H9 (cell line): ENCODE measurements around the gene CLMP. TPM values are rescaled to one million over a fixed set of nuclear protein-coding genes. Genes with fewer than 3 reads are reported as not detected.

Experiments used
- DNase-seq: peaks from one replicate; pipeline ENCODE4 v3.0.0-alpha.2; 2017
- H2AFZ ChIP-seq: one replicate; pipeline ENCODE4 v1.6.1; 2013; ENCODE audit warnings: mild to moderate bottlenecking, low read length, control low read depth, moderate library complexity
- H2AK5ac ChIP-seq: 2 replicates; pipeline ENCODE4 v1.6.1; 2013; ENCODE audit warnings: low read length, control low read depth, mixed read lengths; ENCODE audit not compliant: insufficient read length
- H2BK120ac ChIP-seq: one replicate; pipeline ENCODE4 v1.6.1; 2013; ENCODE audit warnings: low read depth, mild to moderate bottlenecking, low read length, control low read depth, inconsistent platforms; ENCODE audit not compliant: poor library complexity, severe bottlenecking
- H2BK12ac ChIP-seq: 2 replicates; pipeline ENCODE4 v1.6.1; 2013; ENCODE audit warnings: low read length, control low read depth, mixed read lengths, low read depth; ENCODE audit not compliant: insufficient read length
- H2BK15ac ChIP-seq: 2 replicates; pipeline ENCODE4 v1.6.1; 2013; ENCODE audit warnings: low read depth, low read length, control low read depth
- H2BK20ac ChIP-seq: one replicate; pipeline ENCODE4 v1.6.1; 2013; ENCODE audit warnings: low read depth, mild to moderate bottlenecking, low read length, control low read depth, inconsistent platforms; ENCODE audit not compliant: poor library complexity, severe bottlenecking
- H2BK5ac ChIP-seq: 2 replicates; pipeline ENCODE4 v1.6.1; 2013; ENCODE audit warnings: low read length, control low read depth, mixed read lengths; ENCODE audit not compliant: insufficient read length
- H3K14ac ChIP-seq: 2 replicates; pipeline ENCODE4 v1.6.1; 2013; ENCODE audit warnings: low read length, control low read depth; ENCODE audit not compliant: insufficient read depth
- H3K18ac ChIP-seq: 2 replicates; pipeline ENCODE4 v1.6.1; 2013; ENCODE audit warnings: low read depth, mild to moderate bottlenecking, mixed read lengths, low read length, control low read depth; ENCODE audit not compliant: insufficient read length
- H3K23ac ChIP-seq: 2 replicates; pipeline ENCODE4 v1.6.1; 2013; ENCODE audit warnings: low read length, control low read depth, mixed read lengths, low read depth; ENCODE audit not compliant: insufficient read length
- H3K23me2 ChIP-seq: 2 replicates; pipeline ENCODE4 v1.6.1; 2013; ENCODE audit warnings: low read depth, mild to moderate bottlenecking, mixed read lengths, low read length, control low read depth; ENCODE audit not compliant: insufficient read length, poor library complexity, severe bottlenecking
- H3K27ac ChIP-seq: 2 replicates; pipeline ENCODE4 v1.5.1; 2013; ENCODE audit warnings: low read length, control low read depth, mixed read lengths, low read depth; ENCODE audit not compliant: insufficient read length
- H3K27me3 ChIP-seq: 2 replicates; pipeline ENCODE4 v1.6.1; 2013; ENCODE audit warnings: low read length, control low read depth, inconsistent platforms; ENCODE audit not compliant: insufficient read depth
- H3K4ac ChIP-seq: 2 replicates; pipeline ENCODE4 v1.6.1; 2013; ENCODE audit warnings: low read depth, mild to moderate bottlenecking, control low read depth, inconsistent platforms, low read length, moderate library complexity
- H3K4me1 ChIP-seq: 2 replicates; pipeline ENCODE4 v1.6.1; 2013; ENCODE audit warnings: low read length, control low read depth, inconsistent platforms; ENCODE audit not compliant: insufficient read depth
- H3K4me2 ChIP-seq: 2 replicates; pipeline ENCODE4 v1.6.1; 2013; ENCODE audit warnings: low read length, control low read depth, mixed read lengths; ENCODE audit not compliant: insufficient read length, insufficient read depth
- H3K56ac ChIP-seq: 2 replicates; pipeline ENCODE4 v1.6.1; 2013; ENCODE audit warnings: low read depth, mild to moderate bottlenecking, mixed read lengths, low read length, control low read depth; ENCODE audit not compliant: insufficient read length
- H3K79me1 ChIP-seq: 2 replicates; pipeline ENCODE4 v1.6.1; 2013; ENCODE audit warnings: low read depth, mild to moderate bottlenecking, moderate library complexity, low read length, control low read depth, inconsistent platforms; ENCODE audit not compliant: insufficient read depth, poor library complexity, severe bottlenecking
- H3K79me2 ChIP-seq: 2 replicates; pipeline ENCODE4 v1.6.1; 2013; ENCODE audit warnings: low read length, control low read depth, inconsistent platforms; ENCODE audit not compliant: insufficient read depth
- H3K9ac ChIP-seq: 2 replicates; pipeline ENCODE4 v1.6.1; 2013; ENCODE audit warnings: low read length, control low read depth, mixed read lengths; ENCODE audit not compliant: insufficient read length; ENCODE audit errors: extremely low read depth
- H3K9me3 ChIP-seq: one replicate; pipeline ENCODE4 v1.6.1; 2013; ENCODE audit warnings: low read depth, low read length, inconsistent platforms; ENCODE audit not compliant: control insufficient read depth
- H3T11ph ChIP-seq: one replicate; pipeline ENCODE4 v1.6.1; 2013; ENCODE audit warnings: mild to moderate bottlenecking, low read length, control low read depth, inconsistent platforms
- H4K20me1 ChIP-seq: one replicate; pipeline ENCODE4 v1.6.1; 2013; ENCODE audit not compliant: control insufficient read depth, insufficient read length, insufficient read depth
- H4K5ac ChIP-seq: 2 replicates; pipeline ENCODE4 v1.6.1; 2013; ENCODE audit warnings: low read depth, mild to moderate bottlenecking, mixed read lengths, low read length, control low read depth; ENCODE audit not compliant: insufficient read length
- H4K8ac ChIP-seq: replicated peaks from 2 replicates; pipeline ENCODE4 v1.6.1; 2013; ENCODE audit warnings: low read length, control low read depth, mixed read lengths, low read depth; ENCODE audit not compliant: insufficient read length
- H4K91ac ChIP-seq: 2 replicates; pipeline ENCODE4 v1.6.1; 2013; ENCODE audit warnings: low read depth, mild to moderate bottlenecking, moderate library complexity, mixed read lengths, low read length, control low read depth; ENCODE audit not compliant: insufficient read length
- H3K27ac Mint-ChIP-seq, 3 experiments: 2 replicates in 2 of 3; 3 replicates in 1 of 3; pipeline ENCODE4 v1.8.0; 2020 to 2021; ENCODE audit warnings: mixed read lengths in 3 of 3, mild to moderate bottlenecking in 1 of 3, moderate library complexity in 1 of 3
- H3K27me3 Mint-ChIP-seq: 2 replicates; pipeline ENCODE4 v1.8.0; 2021; ENCODE audit warnings: low read depth, mild to moderate bottlenecking, moderate library complexity, mixed read lengths
- H3K36me3 Mint-ChIP-seq, 3 experiments: 2 replicates in 2 of 3; 3 replicates in 1 of 3; pipeline ENCODE4 v1.8.0; 2020 to 2021; ENCODE audit warnings: low read depth in 3 of 3, mixed read lengths in 3 of 3; ENCODE audit not compliant: insufficient read depth in 1 of 3
- H3K4me1 Mint-ChIP-seq, 2 experiments: 2 replicates each; pipeline ENCODE4 v1.8.0; 2020; ENCODE audit warnings: mixed read lengths in 2 of 2
- H3K4me3 Mint-ChIP-seq, 2 experiments: 2 replicates in 1 of 2; 3 replicates in 1 of 2; pipeline ENCODE4 v1.8.0; 2020 to 2021; ENCODE audit warnings: mild to moderate bottlenecking in 2 of 2, mixed read lengths in 2 of 2, moderate library complexity in 1 of 2
- H3K9me3 Mint-ChIP-seq, 2 experiments: 2 replicates in 1 of 2; 3 replicates in 1 of 2; pipeline ENCODE4 v1.8.0; 2020; ENCODE audit warnings: mild to moderate bottlenecking in 2 of 2, mixed read lengths in 2 of 2, moderate library complexity in 1 of 2
- CTCF ChIP-seq: fragments of 200-600 bp; sonication (generic); conservative IDR thresholded peaks from 3 replicates; pipeline ENCODE4 v1.8.0; 2021; ENCODE audit warnings: antibody characterized with exemption, mild to moderate bottlenecking
- WGBS: extraction: QIAGEN DNeasy Blood & Tissue Kit; methylation state at CpG from one replicate; pipeline ENCODE4 v1.1.7; 2013; ENCODE audit warnings: missing lambda C conversion rate, low lambda C conversion rate, mixed read lengths; ENCODE audit not compliant: insufficient read length; ENCODE audit errors: extremely low coverage; 5-methylcytosine and 5-hydroxymethylcytosine counted together
- total RNA-seq: library from RNA; stranded (reverse); gene quantifications from 2 replicates; pipeline ENCODE4 v1.2.1, GENCODE V29; 2021

The CLMP gene
- total RNA-seq, 1 experiment from 2014 or later, result 13.8 TPM

- H3K23me2 ChIP-seq, result no peaks in the 10 kb centered on the region
- Mint-ChIP-seq H3K36me3 (peaks cover 0 to 8% (median 2%) of the 10 kb centered on the region in 3 experiments; a peak in 3 of 7 replicates), H3K9me3 (no peaks in the 10 kb centered on the region)
Observed at GRCh38 chr11:123173040-123173855, 21.8 kb downstream of the CLMP start.

More at GRCh38 chr11:123173040-123173855, 21.8 kb downstream of the CLMP start:
- no peaks in the 10 kb centered on the region for H3K27me3 ChIP-seq
- no peak overlapping the region for H3K56ac ChIP-seq
- H3K79me1 ChIP-seq, result no peaks in the 10 kb centered on the region
- H3K79me2 ChIP-seq, result no peaks in the 10 kb centered on the region
- no peak overlapping the region for H2BK5ac ChIP-seq
- H3K27me3 Mint-ChIP-seq, result no peaks in the 10 kb centered on the region; the same call in 1 of the 2 replicates
- no peak overlapping the region for H3K4me2 ChIP-seq
- H2AFZ ChIP-seq, result no peak overlapping the region
- no peak overlapping the region for H3K14ac ChIP-seq
- WGBS, result no CpG with 5 or more reads among the region's 4 CpGs
- no peak for DNase-seq
- H3K4ac ChIP-seq, result no peak overlapping the region
- no peak overlapping the region for H2BK12ac ChIP-seq
- no peak overlapping the region for H3K27ac Mint-ChIP-seq
- no peak overlapping the region for H3K23ac ChIP-seq
- H3K4me3 Mint-ChIP-seq, result no peak overlapping the region
- no peaks in the 10 kb centered on the region for H4K20me1 ChIP-seq
- H3K4me1 ChIP-seq, result peaks cover 16% of the 10 kb centered on the region
- H2BK120ac ChIP-seq, result no peak overlapping the region
- H4K5ac ChIP-seq, result no peak overlapping the region
- H2AK5ac ChIP-seq, result no peak overlapping the region
- no peak overlapping the region for H4K8ac ChIP-seq
- no peaks in the 10 kb centered on the region for H3K9me3 ChIP-seq
- H2BK20ac ChIP-seq, result no peak overlapping the region
- no peak overlapping the region for H3K27ac ChIP-seq
- H3K4me1 Mint-ChIP-seq, result peaks cover 56 to 59% of the 10 kb centered on the region in 2 experiments
- H3T11ph ChIP-seq, result no peak overlapping the region
- no peak overlapping the region for H4K91ac ChIP-seq
- H3K9ac ChIP-seq, result no peak overlapping the region
- no peak overlapping the region for H3K18ac ChIP-seq
- H2BK15ac ChIP-seq, result no peak overlapping the region
- no peak for TF ChIP-seq CTCF
